B cell (primary cell): Measurements from ENCODE around the gene SPEN. TPM values are rescaled to one million over a fixed set of nuclear protein-coding genes. Genes with fewer than 3 reads are reported as not detected.

Source experiments
- ATAC-seq: fragments of 200-7000 bp; cut with Tn5 transposase; one replicate; pipeline ENCODE4 v1.10.0; 2021; ENCODE audit warnings: low read depth, mild to moderate bottlenecking, moderate number of reproducible peaks, moderate library complexity
- CTCF ChIA-PET: fragments of 350-600 bp; sonication (Branson Sonifier 250); formaldehyde crosslinking; loops from one replicate; lab custom pipeline; 2021; ENCODE audit warnings: antibody characterized with exemption, inconsistent platforms; lab: Charles Lee
- POLR2A ChIA-PET: fragments of 350-600 bp; sonication (Branson Sonifier 250); formaldehyde crosslinking; loops from one replicate; lab custom pipeline; 2021; ENCODE audit warnings: antibody characterized with exemption; lab: Charles Lee
- DNase-seq: peaks from one replicate; pipeline ENCODE4 v3.0.0; 2013
- H2AFZ ChIP-seq: 2 replicates; pipeline ENCODE4 v1.6.1; 2012; ENCODE audit warnings: mild to moderate bottlenecking, low read depth, low read length; ENCODE audit not compliant: insufficient read depth, poor library complexity, severe bottlenecking
- H3K27ac ChIP-seq, 2 donors: 1 replicate in 1 of 2; 2 replicates in 1 of 2; pipeline ENCODE4 v1.5.1; 2012 to 2013; ENCODE audit warnings: low read length in 2 of 2, mild to moderate bottlenecking in 2 of 2, moderate library complexity in 1 of 2
- H3K27me3 ChIP-seq, 4 experiments: fragments of 200-600 bp in 1 of 4; sonication (generic) in 1 of 4; replicated peaks in 1 of 4; 1 replicate in 2 of 4; 2 replicates in 2 of 4; pipeline versions ENCODE4 v1.6.1 to v1.7.0; 2013 to 2016; ENCODE audit warnings: low read length in 3 of 4, mild to moderate bottlenecking in 2 of 4, mixed read lengths in 1 of 4, moderate library complexity in 1 of 4; ENCODE audit not compliant: insufficient read depth in 4 of 4, control insufficient read depth in 3 of 4; ENCODE audit errors: control extremely low read depth in 1 of 4
- H3K36me3 ChIP-seq, 2 experiments: replicated peaks in 1 of 2; 1 replicate in 1 of 2; 2 replicates in 1 of 2; pipeline versions ENCODE4 v1.6.1 to v1.7.1; 2013; ENCODE audit warnings: low read length in 1 of 2; ENCODE audit not compliant: insufficient read depth in 2 of 2, control insufficient read depth in 1 of 2; ENCODE audit errors: control extremely low read depth in 1 of 2, extremely low read depth in 1 of 2
- H3K4me1 ChIP-seq, 2 donors: fragments of 200-600 bp in 1 of 2; sonication (generic) in 1 of 2; 1 replicate in 1 of 2; 2 replicates in 1 of 2; pipeline versions ENCODE4 v1.5.1 to v1.6.1; 2013 to 2017; ENCODE audit warnings: low read length in 2 of 2; ENCODE audit not compliant: control insufficient read depth in 2 of 2, insufficient read depth in 2 of 2
- H3K4me2 ChIP-seq: replicated peaks from 2 replicates; pipeline ENCODE3; 2012; ENCODE audit warnings: mild to moderate bottlenecking, low read depth, low read length; ENCODE audit not compliant: poor library complexity, severe bottlenecking
- H3K4me3 ChIP-seq, 5 experiments: fragments of 200-600 bp in 1 of 5; sonication (generic) in 1 of 5; 1 replicate in 3 of 5; 2 replicates in 2 of 5; pipeline versions ENCODE4 v1.5.1 to v1.7.0; 2011 to 2016; ENCODE audit warnings: low read length in 4 of 5, mild to moderate bottlenecking in 4 of 5, low read depth in 2 of 5, control low read depth in 1 of 5, moderate library complexity in 1 of 5; ENCODE audit not compliant: insufficient read depth in 1 of 5; ENCODE audit errors: control extremely low read depth in 1 of 5, extremely low read depth in 1 of 5
- H3K79me2 ChIP-seq: fragments of 200-600 bp; sonication (generic); one replicate; pipeline ENCODE4 v1.6.0; 2016; ENCODE audit warnings: low read length; ENCODE audit not compliant: control insufficient read depth, insufficient read depth
- H3K9ac ChIP-seq: fragments of 200-600 bp; sonication (generic); 2 replicates; pipeline ENCODE4 v1.6.1; 2017; ENCODE audit warnings: mild to moderate bottlenecking, low read length, moderate library complexity
- H3K9me3 ChIP-seq, 3 donors: one replicate each; pipeline versions ENCODE4 v1.6.1 to v1.7.1; 2013; ENCODE audit warnings: low read length in 2 of 3; ENCODE audit not compliant: control insufficient read depth in 2 of 3, insufficient read depth in 1 of 3; ENCODE audit errors: control extremely low read depth in 1 of 3
- H4K20me1 ChIP-seq: 2 replicates; pipeline ENCODE4 v1.6.0; 2012; ENCODE audit warnings: mild to moderate bottlenecking, low read length; ENCODE audit not compliant: insufficient read depth, control insufficient read depth, poor library complexity, severe bottlenecking
- H3K27ac Mint-ChIP-seq: one replicate; pipeline ENCODE4 v1.8.0; 2021; ENCODE audit warnings: mixed read lengths
- H3K27me3 Mint-ChIP-seq: one replicate; pipeline ENCODE4 v1.8.0; 2021; ENCODE audit warnings: mixed read lengths
- H3K4me1 Mint-ChIP-seq: one replicate; pipeline ENCODE4 v1.8.0; 2021; ENCODE audit warnings: mixed read lengths
- H3K4me3 Mint-ChIP-seq: one replicate; pipeline ENCODE4 v1.8.0; 2021; ENCODE audit warnings: mixed read lengths
- H3K9me3 Mint-ChIP-seq: one replicate; pipeline ENCODE4 v1.8.0; 2022; ENCODE audit warnings: mixed read lengths; ENCODE audit not compliant: insufficient read depth
- EZH2 ChIP-seq: IDR thresholded peaks from 2 replicates; pipeline ENCODE4 v1.6.1; 2012; ENCODE audit warnings: borderline replicate concordance, low read depth, mild to moderate bottlenecking, moderate library complexity, low read length; ENCODE audit not compliant: insufficient read depth, poor library complexity, severe bottlenecking
- WGBS: methylation state at CpG from one replicate; pipeline ENCODE4 v1.1.5; 2013; ENCODE audit warnings: missing lambda C conversion rate; ENCODE audit not compliant: insufficient coverage; 5-methylcytosine and 5-hydroxymethylcytosine counted together
- intact Hi-C: fragments of 100-400 bp; cut with micrococcal nuclease; formaldehyde crosslinking; loops from one replicate; pipeline ENCODE4 v1.10.0; 2022
- polyA minus RNA-seq: library from RNA; depleted of rRNA, polyadenylated mRNA; stranded (reverse); fragments of >200 nt; gene quantifications from 2 replicates; pipeline ENCODE4 v1.2.3, GENCODE V29; 2012
- polyA plus RNA-seq: library from polyadenylated mRNA; depleted of rRNA; stranded (reverse); fragments of >200 nt; gene quantifications from 2 replicates; pipeline ENCODE4 v1.2.3, GENCODE V29; 2012
- total RNA-seq, 2 donors: library from RNA; stranded (reverse); fragments of 120-200 nt in 1 of 2; gene quantifications; 1 replicate in 1 of 2; 2 replicates in 1 of 2; pipeline versions ENCODE4 v1.2.3 to v1.2.4, GENCODE V29; 2013 to 2022
- TF ChIP-seq, protein P1 (sequence below): fragments of 200-600 bp; IDR thresholded peaks from one replicate; pipeline ENCODE4 v1.8.0; 2022; ENCODE audit warnings: antibody characterized with exemption, mild to moderate bottlenecking

SPEN gene
- total RNA-seq (126 and 140 TPM in 2 replicates), polyA plus RNA-seq (29.1 and 48.4 TPM in 2 replicates), polyA minus RNA-seq (36.8 and 64.9 TPM in 2 replicates)
- total RNA-seq (2013) = 35.0 TPM

- H3K27me3 ChIP-seq = no peaks in the 10 kb centered on the region
- peaks cover 58% of the 10 kb centered on the region for H3K79me2 ChIP-seq
- peak within 1 kb of the TSS; percentile 87 to 98 for H3K27ac ChIP-seq
- ChIA-PET CTCF (interaction anchor here (0.9 to 7.4 kb wide), 7 partner anchors 9 to 161 kb away, joined by 3 to 52 read pairs (median 3); no protein-coding TSS in a partner anchor), POLR2A (interaction anchor here (0.6 to 9.4 kb wide), 10 partner anchors 11 to 766 kb away, joined by 3 to 221 read pairs (median 4); partner anchors contain the start of genes CASP9 and NBPF1)
- TF ChIP-seq, protein P1, sequence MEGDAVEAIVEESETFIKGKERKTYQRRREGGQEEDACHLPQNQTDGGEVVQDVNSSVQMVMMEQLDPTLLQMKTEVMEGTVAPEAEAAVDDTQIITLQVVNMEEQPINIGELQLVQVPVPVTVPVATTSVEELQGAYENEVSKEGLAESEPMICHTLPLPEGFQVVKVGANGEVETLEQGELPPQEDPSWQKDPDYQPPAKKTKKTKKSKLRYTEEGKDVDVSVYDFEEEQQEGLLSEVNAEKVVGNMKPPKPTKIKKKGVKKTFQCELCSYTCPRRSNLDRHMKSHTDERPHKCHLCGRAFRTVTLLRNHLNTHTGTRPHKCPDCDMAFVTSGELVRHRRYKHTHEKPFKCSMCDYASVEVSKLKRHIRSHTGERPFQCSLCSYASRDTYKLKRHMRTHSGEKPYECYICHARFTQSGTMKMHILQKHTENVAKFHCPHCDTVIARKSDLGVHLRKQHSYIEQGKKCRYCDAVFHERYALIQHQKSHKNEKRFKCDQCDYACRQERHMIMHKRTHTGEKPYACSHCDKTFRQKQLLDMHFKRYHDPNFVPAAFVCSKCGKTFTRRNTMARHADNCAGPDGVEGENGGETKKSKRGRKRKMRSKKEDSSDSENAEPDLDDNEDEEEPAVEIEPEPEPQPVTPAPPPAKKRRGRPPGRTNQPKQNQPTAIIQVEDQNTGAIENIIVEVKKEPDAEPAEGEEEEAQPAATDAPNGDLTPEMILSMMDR = no peak
- no peak for TF ChIP-seq EZH2
- H4K20me1 ChIP-seq = peaks cover under 1% of the 10 kb centered on the region
- H2AFZ ChIP-seq = peak within 1 kb of the TSS; percentile 83
- no peaks in the 10 kb centered on the region for H3K9me3 Mint-ChIP-seq
- peak within 1 kb of the TSS; percentile 99 for H3K27ac Mint-ChIP-seq
- intact Hi-C loops = loop anchor here (1.0 to 10.0 kb wide), 2 partner anchors 10 to 152 kb away; no protein-coding TSS in a partner anchor
- no peaks in the 10 kb centered on the region for H3K36me3 ChIP-seq
- peak; percentile 99 for DNase-seq
- peaks cover 51 to 72% of the 10 kb centered on the region in 2 donors for H3K4me1 ChIP-seq
- ATAC-seq = peak; percentile 80
- peak within 1 kb of the TSS; percentile 97 for H3K4me3 Mint-ChIP-seq
- peaks cover 53% of the 10 kb centered on the region for H3K4me1 Mint-ChIP-seq
- H3K4me3 ChIP-seq = peak within 1 kb of the TSS; percentile 82 to 99 (median 94)
- H3K9me3 ChIP-seq = peaks cover 0 to 3% (median 0%) of the 10 kb centered on the region in 3 donors
- WGBS = under 1% methylated on average over 86 of the region's 86 CpGs
- H3K4me2 ChIP-seq = peak within 1 kb of the TSS; percentile 77
- H3K27me3 Mint-ChIP-seq = no peaks in the 10 kb centered on the region
- peak within 1 kb of the TSS; percentile 88 for H3K9ac ChIP-seq
Measured at GRCh38 chr1:15847100-15847892, at the start of gene SPEN. TSS of gene SPEN (plus strand) at chr1:15847707. CDS start at chr1:15848068, 361 bp downstream.
